SK-N-SH (cell line): ENCODE results near the gene HRH1. TPM values are rescaled to one million over a fixed set of nuclear protein-coding genes. Genes with fewer than 3 reads are reported as not detected.

Source experiments
- CTCF ChIA-PET: fragments of 300-600, 350-600 bp; formaldehyde crosslinking; extraction: SDS; loops from one replicate; lab custom pipeline; 2021; lab: Yijun Ruan, JAX
- POLR2A ChIA-PET: fragments of 350-600 bp; sonication (Branson Sonifier 250); formaldehyde crosslinking; extraction: SDS; loops from one replicate; lab custom pipeline; 2020; ENCODE audit warnings: antibody characterized with exemption, inconsistent platforms; lab: Yijun Ruan, JAX
- DNase-seq: peaks from one replicate; pipeline ENCODE4 v3.0.0; 2012
- H2AFZ ChIP-seq: fragments of 200-600 bp; sonication (generic); 2 replicates; pipeline ENCODE4 v1.8.1; 2016; ENCODE audit warnings: antibody characterized with exemption, mild to moderate bottlenecking, low read depth
- H3F3A ChIP-seq: fragments of 200-600 bp; sonication (generic); replicated peaks from 2 replicates; pipeline ENCODE3; 2016; ENCODE audit warnings: antibody characterized with exemption, mild to moderate bottlenecking; ENCODE audit not compliant: insufficient read depth
- H3K27ac ChIP-seq, 2 experiments: fragments of 200-500 bp in 1 of 2; fragments of 200-600 bp in 1 of 2; sonication (Bioruptor generic) in 1 of 2; sonication (generic), shearing (Covaris generic) in 1 of 2; 2 replicates each; pipeline versions ENCODE4 v1.5.1 to v1.6.1; 2014 to 2016; ENCODE audit warnings: low read depth in 2 of 2, inconsistent platforms in 1 of 2, low read length in 1 of 2, mild to moderate bottlenecking in 1 of 2, mixed read lengths in 1 of 2
- H3K27me3 ChIP-seq: fragments of 200-600 bp; sonication (generic), shearing (Covaris generic); 2 replicates; pipeline ENCODE4 v1.6.1; 2016; ENCODE audit warnings: mixed run types; ENCODE audit not compliant: insufficient read depth
- H3K36me3 ChIP-seq, 2 experiments: fragments of 200-500 bp in 1 of 2; fragments of 200-600 bp in 1 of 2; sonication (Bioruptor generic) in 1 of 2; sonication (generic) in 1 of 2; replicated peaks in 1 of 2; 2 replicates each; pipeline versions ENCODE3 to v1.5.1; 2014 to 2016; ENCODE audit warnings: low read length in 1 of 2, mild to moderate bottlenecking in 1 of 2; ENCODE audit not compliant: insufficient read depth in 2 of 2, control insufficient read depth in 1 of 2
- H3K4me1 ChIP-seq, 2 experiments: fragments of 200-500 bp in 1 of 2; fragments of 200-600 bp in 1 of 2; sonication (Bioruptor generic) in 1 of 2; sonication (generic), shearing (Covaris generic) in 1 of 2; 2 replicates each; pipeline versions ENCODE4 v1.5.1 to v1.6.1; 2014 to 2016; ENCODE audit warnings: low read depth in 1 of 2, low read length in 1 of 2, mixed run types in 1 of 2; ENCODE audit not compliant: insufficient read depth in 2 of 2, control insufficient read depth in 1 of 2
- H3K4me2 ChIP-seq: fragments of 200-600 bp; sonication (generic), shearing (Covaris generic); 2 replicates; pipeline ENCODE4 v1.6.1; 2017; ENCODE audit warnings: mixed run types
- H3K4me3 ChIP-seq, 2 experiments: fragments of 200-500 bp in 1 of 2; fragments of 200-600 bp in 1 of 2; sonication (Bioruptor generic) in 1 of 2; sonication (generic), shearing (Covaris generic) in 1 of 2; 2 replicates each; pipeline versions ENCODE4 v1.5.1 to v1.8.1; 2014 to 2016; ENCODE audit warnings: low read depth in 2 of 2, inconsistent platforms in 1 of 2, low read length in 1 of 2, mild to moderate bottlenecking in 1 of 2, mixed read lengths in 1 of 2, moderate library complexity in 1 of 2
- H3K79me2 ChIP-seq: fragments of 200-600 bp; sonication (generic); 2 replicates; pipeline ENCODE4 v1.8.1; 2017; ENCODE audit warnings: mild to moderate bottlenecking; ENCODE audit not compliant: insufficient read depth
- H3K9ac ChIP-seq: fragments of 200-600 bp; sonication (generic); 2 replicates; pipeline ENCODE4 v1.6.1; 2017; ENCODE audit warnings: mixed run types
- H3K9me2 ChIP-seq: fragments of 200-600 bp; sonication (generic); 2 replicates; pipeline ENCODE4 v1.6.1; 2017; ENCODE audit warnings: mixed run types
- H3K9me3 ChIP-seq: fragments of 200-600 bp; sonication (generic); 2 replicates; pipeline ENCODE4 v1.6.1; 2017; ENCODE audit warnings: mixed run types, mild to moderate bottlenecking, moderate library complexity
- H4K20me1 ChIP-seq: fragments of 200-600 bp; sonication (generic); 2 replicates; pipeline ENCODE4 v1.6.1; 2017; ENCODE audit warnings: mild to moderate bottlenecking, mixed run types; ENCODE audit not compliant: insufficient read depth
- CHD2 ChIP-seq: fragments of 150-350 bp; IDR thresholded peaks from 2 replicates; pipeline ENCODE4 v1.6.1; 2018; ENCODE audit warnings: low read length; ENCODE audit not compliant: partially characterized antibody
- FOSL2 ChIP-seq: IDR thresholded peaks from 2 replicates; pipeline ENCODE4 v1.4.0; 2012; ENCODE audit warnings: low read depth, mild to moderate bottlenecking, moderate library complexity, borderline replicate concordance
- JUND ChIP-seq: IDR thresholded peaks from 2 replicates; pipeline ENCODE4 v1.4.0; 2012
- MEF2A ChIP-seq: IDR thresholded peaks from 2 replicates; pipeline ENCODE4 v1.4.0; 2012; ENCODE audit warnings: low read depth, borderline replicate concordance
- MXI1 ChIP-seq: IDR thresholded peaks from 2 replicates; pipeline ENCODE4 v1.6.1; 2012; ENCODE audit warnings: mild to moderate bottlenecking, low read depth, low read length, improper control_type of control experiment
- NFIC ChIP-seq: IDR thresholded peaks from 2 replicates; pipeline ENCODE4 v1.4.0; 2012; ENCODE audit warnings: borderline replicate concordance
- PBX3 ChIP-seq: IDR thresholded peaks from 2 replicates; pipeline ENCODE4; 2012
- POLR2AphosphoS5 ChIP-seq: IDR thresholded peaks from 2 replicates; pipeline ENCODE4 v1.6.1; 2012; ENCODE audit warnings: low read depth, low read length
- RCOR1 ChIP-seq: fragments of 150-350 bp; IDR thresholded peaks from 2 replicates; pipeline ENCODE4 v1.6.1; 2017; ENCODE audit warnings: antibody characterized with exemption, low read length
- RXRA ChIP-seq: IDR thresholded peaks from 2 replicates; pipeline ENCODE4 v1.4.0; 2012; ENCODE audit warnings: low read depth, mild to moderate bottlenecking, borderline replicate concordance
- SIN3A ChIP-seq: IDR thresholded peaks from 2 replicates; pipeline ENCODE4 v1.6.1; 2012; ENCODE audit warnings: low read depth, mild to moderate bottlenecking, low read length, moderate library complexity, borderline replicate concordance
- TEAD4 ChIP-seq: IDR thresholded peaks from 2 replicates; pipeline ENCODE4 v1.4.0; 2012; ENCODE audit warnings: mild to moderate bottlenecking, borderline replicate concordance; ENCODE audit not compliant: insufficient read depth
- YY1 ChIP-seq: IDR thresholded peaks from 2 replicates; pipeline ENCODE4 v1.4.0; 2012; ENCODE audit warnings: low read depth, mild to moderate bottlenecking
- WGBS: methylation state at CpG from one replicate; pipeline ENCODE4 v1.1.6; 2017; ENCODE audit warnings: low lambda C conversion rate; 5-methylcytosine and 5-hydroxymethylcytosine counted together
- polyA plus RNA-seq, 3 experiments: library from polyadenylated mRNA; depleted of rRNA; stranded (reverse); fragments of >200 nt; gene quantifications; 2 replicates each; pipeline ENCODE4 v1.2.3, GENCODE V29; 2012
- TF ChIP-seq, protein P1 (sequence below): fragments of 150-350 bp; IDR thresholded peaks from 2 replicates; pipeline ENCODE4 v1.6.1; 2017; ENCODE audit warnings: antibody characterized with exemption, low read length, low read depth, borderline replicate concordance
- TF ChIP-seq, protein P2 (sequence below): fragments of 150-350 bp; IDR thresholded peaks from 2 replicates; pipeline ENCODE4 v1.6.1; 2016; ENCODE audit warnings: mild to moderate bottlenecking, low read depth, low read length

The HRH1 gene
- polyA plus RNA-seq, 1 of the 3 experiments (the other 2 are of a cell fraction), result 6.2 TPM

GRCh38 chr3:11246663-11246970 lies 92.3 kb downstream of the HRH1 start:
- Histone ChIP-seq H3K4me1 (peaks cover 0 to 13% of the 10 kb centered on the region in 2 experiments; a peak in 1 of 4 replicates), H3K9me2 (no peaks in the 10 kb centered on the region), H3F3A (peaks cover 5% of the 10 kb centered on the region), H3K9me3 (no peaks in the 10 kb centered on the region), H3K27me3 (no peaks in the 10 kb centered on the region), H3K79me2 (peaks cover 89% of the 10 kb centered on the region), H3K9ac (no peak overlapping the region), H2AFZ (no peak overlapping the region), H3K36me3 (peaks cover 0 to 3% of the 10 kb centered on the region in 2 experiments), H4K20me1 (no peaks in the 10 kb centered on the region; the same call in 1 of the 2 replicates), H3K4me2 (peak overlapping the region; percentile 61; the same call in 1 of the 2 replicates), H3K27ac (peak overlapping the region in 1 of 2 experiments; percentile 54; a peak in 2 of 4 replicates), H3K4me3 (no peak overlapping the region)
- 79% methylated on average over 2 of the region's 2 CpGs for WGBS
- ChIA-PET CTCF (interaction anchor here (1.2 to 3.0 kb wide), 2 partner anchors 10 to 91 kb away, joined by 3 to 19 read pairs; no protein-coding TSS in a partner anchor), POLR2A (no interaction called here)
- peak; percentile 37; the same call in 1 of the 2 replicates for TF ChIP-seq FOSL2
- TF ChIP-seq POLR2AphosphoS5, result no peak
- TF ChIP-seq RXRA, result no peak
- no peak for TF ChIP-seq PBX3
- TF ChIP-seq JUND, result peak; percentile 60; the same call in 1 of the 2 replicates
- DNase-seq, result no peak

DNA sequence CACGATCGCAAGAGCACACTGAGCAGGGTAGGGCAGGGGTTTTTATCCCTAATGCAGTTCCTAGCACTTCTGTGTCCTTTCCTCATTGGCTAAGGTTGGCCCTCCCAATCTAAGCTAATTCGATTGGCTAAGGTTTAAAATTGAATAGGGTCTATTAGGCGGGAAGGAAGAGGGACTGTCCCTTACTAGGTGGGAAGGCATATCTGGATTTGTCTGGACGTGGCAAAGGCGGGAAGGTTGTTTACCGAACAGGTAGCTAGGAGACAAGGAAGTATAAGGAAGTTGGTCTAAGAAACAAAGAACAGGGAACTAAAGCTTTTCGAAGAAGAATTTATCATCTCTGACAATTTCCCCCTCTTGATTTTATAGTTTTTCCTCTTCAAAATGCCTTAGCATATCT lies 93.1 kb downstream of the HRH1 start:
- Histone ChIP-seq H3K9ac (no peak overlapping the region), H3K27me3 (no peaks in the 10 kb centered on the region), H3K36me3 (peaks cover 0 to 5% of the 10 kb centered on the region in 2 experiments), H3K4me1 (peaks cover 0 to 13% of the 10 kb centered on the region in 2 experiments; a peak in 1 of 4 replicates), H2AFZ (no peak overlapping the region), H3K79me2 (peaks cover 91% of the 10 kb centered on the region), H4K20me1 (no peaks in the 10 kb centered on the region; the same call in 1 of the 2 replicates), H3K27ac (no peak overlapping the region), H3K4me3 (no peak overlapping the region), H3K9me3 (no peaks in the 10 kb centered on the region), H3K4me2 (no peak overlapping the region), H3F3A (peaks cover 5% of the 10 kb centered on the region), H3K9me2 (no peaks in the 10 kb centered on the region)
- POLR2A ChIA-PET, result no interaction called here
- 90% methylated on average over 8 of the region's 8 CpGs for WGBS
- CTCF ChIA-PET, result interaction anchor here (0.6 to 3.0 kb wide), 4 partner anchors 11 to 124 kb away, joined by 3 to 19 read pairs (median 3); no protein-coding TSS in a partner anchor
- no peak for DNase-seq
- TF ChIP-seq, protein P1, sequence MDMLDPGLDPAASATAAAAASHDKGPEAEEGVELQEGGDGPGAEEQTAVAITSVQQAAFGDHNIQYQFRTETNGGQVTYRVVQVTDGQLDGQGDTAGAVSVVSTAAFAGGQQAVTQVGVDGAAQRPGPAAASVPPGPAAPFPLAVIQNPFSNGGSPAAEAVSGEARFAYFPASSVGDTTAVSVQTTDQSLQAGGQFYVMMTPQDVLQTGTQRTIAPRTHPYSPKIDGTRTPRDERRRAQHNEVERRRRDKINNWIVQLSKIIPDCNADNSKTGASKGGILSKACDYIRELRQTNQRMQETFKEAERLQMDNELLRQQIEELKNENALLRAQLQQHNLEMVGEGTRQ, result no peak
- TF ChIP-seq, protein P2, sequence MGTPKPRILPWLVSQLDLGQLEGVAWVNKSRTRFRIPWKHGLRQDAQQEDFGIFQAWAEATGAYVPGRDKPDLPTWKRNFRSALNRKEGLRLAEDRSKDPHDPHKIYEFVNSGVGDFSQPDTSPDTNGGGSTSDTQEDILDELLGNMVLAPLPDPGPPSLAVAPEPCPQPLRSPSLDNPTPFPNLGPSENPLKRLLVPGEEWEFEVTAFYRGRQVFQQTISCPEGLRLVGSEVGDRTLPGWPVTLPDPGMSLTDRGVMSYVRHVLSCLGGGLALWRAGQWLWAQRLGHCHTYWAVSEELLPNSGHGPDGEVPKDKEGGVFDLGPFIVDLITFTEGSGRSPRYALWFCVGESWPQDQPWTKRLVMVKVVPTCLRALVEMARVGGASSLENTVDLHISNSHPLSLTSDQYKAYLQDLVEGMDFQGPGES, result no peak
- TF ChIP-seq JUND, result no peak
- TF ChIP-seq NFIC, result no peak
- TF ChIP-seq SIN3A, result no peak
- no peak for TF ChIP-seq CHD2
- no peak for TF ChIP-seq RCOR1
- no peak for TF ChIP-seq MEF2A
- no peak for TF ChIP-seq TEAD4
- TF ChIP-seq MXI1, result no peak
- no peak for TF ChIP-seq YY1
